ENCODE results near the gene CFHR4. TPM values are rescaled to one million over a fixed set of nuclear protein-coding genes. Genes with fewer than 3 reads are reported as not detected.
"Not testable (repeated sequence)": the region's sequence is repeated elsewhere in the genome, so short reads cannot be mapped to it uniquely, and the experiment has no call there.

Gene CFHR4
- not detected in 2 replicates for total RNA-seq (2014; rRNA removed; shearing (Covaris generic); ENCODE audit: low replicate concordance)

GRCh38 chr1:196887515-196888239 lies at the start of gene CFHR4:
Gene CFHR4, plus strand, starts transcription at chr1:196888052. Its CDS starts 99 bp downstream, at chr1:196888151.
- in situ Hi-C loops (cut with HindIII; ENCODE audit: low pct_unique_long_range_greater_than_20kb, low sequenced_read_pairs): no loop called here
- DNase-seq (ENCODE audit: low read depth): no peak

GRCh38 chr1:196849613-196850492 lies 38.0 kb upstream of the CFHR4 start:
- DNase-seq (ENCODE audit: low read depth); in situ Hi-C loops (cut with HindIII; ENCODE audit: low pct_unique_long_range_greater_than_20kb, low sequenced_read_pairs): not testable (repeated sequence)

- no peak for DNase-seq (ENCODE audit: low read depth)
- in situ Hi-C loops (cut with HindIII; ENCODE audit: low pct_unique_long_range_greater_than_20kb, low sequenced_read_pairs): no loop called here
These were observed 31.8 kb upstream of the CFHR4 start for GRCh38 chr1:196856053-196856452.

DNA sequence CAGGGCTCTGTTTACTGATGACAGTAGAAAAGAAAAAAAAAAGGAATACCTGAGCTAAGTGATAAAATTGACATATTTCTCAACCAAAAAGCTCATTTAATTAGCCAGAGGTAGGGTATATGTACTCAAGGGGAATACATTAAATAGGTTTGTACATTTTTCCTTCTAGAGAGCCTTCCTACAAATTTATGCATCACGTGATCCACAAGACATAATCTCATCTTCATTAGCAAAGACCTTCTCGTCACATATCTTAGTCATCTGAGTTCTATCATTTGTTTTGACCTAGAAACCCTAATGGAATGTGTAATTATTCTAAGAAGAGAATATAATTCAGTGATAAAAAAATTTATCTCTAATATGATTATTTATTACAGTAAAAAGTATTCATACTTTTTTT lies 30.7 kb upstream of the CFHR4 start:
- in situ Hi-C loops (cut with HindIII; ENCODE audit: low pct_unique_long_range_greater_than_20kb, low sequenced_read_pairs): no loop called here
- no peak for DNase-seq (ENCODE audit: low read depth)

GRCh38 chr1:196858811-196859210 lies 29.0 kb upstream of the CFHR4 start:
- no peak for DNase-seq (ENCODE audit: low read depth)
- in situ Hi-C loops (cut with HindIII; ENCODE audit: low pct_unique_long_range_greater_than_20kb, low sequenced_read_pairs): no loop called here

GRCh38 chr1:196860323-196860884 lies 27.4 kb upstream of the CFHR4 start:
- in situ Hi-C loops (cut with HindIII; ENCODE audit: low pct_unique_long_range_greater_than_20kb, low sequenced_read_pairs): no loop called here
- DNase-seq (ENCODE audit: low read depth): no peak

DNA sequence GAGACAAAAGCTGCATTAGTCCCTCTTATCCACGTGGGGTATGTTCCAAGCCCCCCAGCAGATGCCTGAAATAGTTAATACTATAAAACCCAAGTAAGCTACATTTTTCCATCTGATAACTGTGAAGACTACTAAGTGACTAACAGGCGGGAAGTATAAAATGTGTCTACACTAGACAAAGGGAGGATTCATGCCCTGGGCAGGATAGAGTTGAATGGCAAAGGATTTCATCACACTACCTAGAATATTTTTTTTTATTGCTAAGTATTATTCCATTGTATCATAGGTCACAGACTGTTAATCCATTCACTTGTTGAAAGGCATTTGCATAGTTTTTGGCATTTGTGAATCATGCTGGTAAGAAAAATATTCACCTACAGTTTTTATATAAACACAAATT lies 26.4 kb upstream of the CFHR4 start:
- no peak for DNase-seq (ENCODE audit: low read depth)
- in situ Hi-C loops (cut with HindIII; ENCODE audit: low pct_unique_long_range_greater_than_20kb, low sequenced_read_pairs): no loop called here

- no peak for DNase-seq (ENCODE audit: low read depth)
- in situ Hi-C loops (cut with HindIII; ENCODE audit: low pct_unique_long_range_greater_than_20kb, low sequenced_read_pairs): no loop called here
These were observed 20.9 kb upstream of the CFHR4 start for GRCh38 chr1:196866974-196867373.

DNA sequence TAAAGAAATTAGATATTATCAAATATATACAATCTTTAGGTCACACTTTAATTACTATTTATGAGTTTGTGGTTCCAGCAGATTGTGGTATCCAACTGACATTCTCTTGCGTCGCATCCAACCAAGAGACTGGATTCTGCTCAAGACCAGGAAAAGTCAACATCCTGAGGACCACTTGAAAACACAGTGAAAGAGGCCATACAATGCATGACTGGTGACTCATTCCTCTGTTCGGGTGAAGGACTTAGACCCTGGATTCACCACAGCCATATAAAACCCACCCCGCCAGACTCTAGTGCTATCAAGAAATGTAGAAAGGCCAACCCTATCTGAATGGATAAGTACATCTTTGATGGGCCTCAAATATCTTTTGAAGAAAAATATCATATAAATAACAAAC lies 14.5 kb upstream of the CFHR4 start:
- no peak for DNase-seq (ENCODE audit: low read depth)
- in situ Hi-C loops (cut with HindIII; ENCODE audit: low pct_unique_long_range_greater_than_20kb, low sequenced_read_pairs): no loop called here

DNA sequence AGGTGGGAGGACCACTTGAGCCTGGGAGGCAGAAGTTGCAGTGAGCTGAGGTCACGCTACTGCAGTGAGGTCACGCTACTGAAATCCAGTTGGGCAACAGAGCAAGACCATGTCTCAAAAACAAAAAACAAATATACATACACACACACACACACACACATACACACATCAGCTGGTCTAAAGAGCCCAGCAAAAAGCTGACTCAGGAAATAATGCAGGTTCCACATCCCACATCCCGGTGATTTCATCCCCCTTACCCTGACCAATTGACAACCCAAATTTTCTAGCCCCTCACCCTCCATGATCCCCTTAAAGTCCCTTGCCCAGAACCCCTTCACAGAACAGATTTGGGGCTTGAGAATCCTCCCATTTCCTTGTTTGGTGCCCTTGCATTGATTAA lies 11.9 kb upstream of the CFHR4 start:
- in situ Hi-C loops (cut with HindIII; ENCODE audit: low pct_unique_long_range_greater_than_20kb, low sequenced_read_pairs): no loop called here
- DNase-seq (ENCODE audit: low read depth): no peak

- in situ Hi-C loops (cut with HindIII; ENCODE audit: low pct_unique_long_range_greater_than_20kb, low sequenced_read_pairs): no loop called here
- peak; percentile 10 for DNase-seq (ENCODE audit: low read depth)
These were observed 9.9 kb upstream of the CFHR4 start for GRCh38 chr1:196877964-196878363.

DNA sequence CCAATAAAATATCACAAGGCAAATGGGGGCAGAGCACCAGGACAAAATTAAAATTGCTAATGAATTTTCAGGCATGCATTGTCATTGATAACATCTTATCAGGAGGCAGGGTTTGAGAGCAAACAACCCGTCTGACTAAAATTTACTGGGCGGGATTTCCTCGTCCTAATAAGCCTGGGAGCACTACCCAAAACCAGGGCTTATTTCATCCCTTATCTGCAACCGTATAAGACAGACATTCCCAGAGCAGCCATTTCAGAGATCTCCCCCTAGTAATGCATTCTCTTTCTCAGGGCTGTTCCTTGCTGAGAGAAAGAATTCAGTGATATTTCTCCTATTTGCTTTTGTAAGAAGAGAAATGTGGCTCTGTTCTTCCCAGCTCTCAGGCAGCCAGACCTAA lies 1.3 kb upstream of the CFHR4 start:
- DNase-seq (ENCODE audit: low read depth); in situ Hi-C loops (cut with HindIII; ENCODE audit: low pct_unique_long_range_greater_than_20kb, low sequenced_read_pairs): not testable (repeated sequence)

DNA sequence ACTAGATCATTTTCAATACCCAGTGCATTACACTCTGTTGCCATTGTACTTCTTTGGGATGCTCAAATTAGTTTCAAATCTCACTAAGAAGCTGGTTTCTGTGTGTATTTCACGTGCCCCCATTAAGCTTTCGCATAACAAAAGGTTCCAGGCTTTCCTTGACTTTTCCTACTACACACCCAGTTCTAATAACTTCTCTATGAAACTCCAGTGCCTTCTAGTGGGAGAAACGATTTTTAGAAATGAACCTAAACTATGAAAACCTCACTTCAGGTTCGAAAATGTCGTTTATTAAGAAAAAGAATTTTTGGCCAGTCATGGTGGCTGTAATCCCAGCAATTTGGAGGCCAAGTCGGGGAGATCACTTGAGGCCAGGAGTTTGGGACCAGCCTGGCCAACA lies 2.8 kb downstream of the CFHR4 start:
- DNase-seq (ENCODE audit: low read depth): no peak
- in situ Hi-C loops (cut with HindIII; ENCODE audit: low pct_unique_long_range_greater_than_20kb, low sequenced_read_pairs): no loop called here

GRCh38 chr1:196891251-196891650 lies 3.4 kb downstream of the CFHR4 start:
- in situ Hi-C loops (cut with HindIII; ENCODE audit: low pct_unique_long_range_greater_than_20kb, low sequenced_read_pairs): no loop called here
- no peak for DNase-seq (ENCODE audit: low read depth)

GRCh38 chr1:196896355-196896754 lies 8.5 kb downstream of the CFHR4 start:
- in situ Hi-C loops (cut with HindIII; ENCODE audit: low pct_unique_long_range_greater_than_20kb, low sequenced_read_pairs): no loop called here
- DNase-seq (ENCODE audit: low read depth): no peak

DNA sequence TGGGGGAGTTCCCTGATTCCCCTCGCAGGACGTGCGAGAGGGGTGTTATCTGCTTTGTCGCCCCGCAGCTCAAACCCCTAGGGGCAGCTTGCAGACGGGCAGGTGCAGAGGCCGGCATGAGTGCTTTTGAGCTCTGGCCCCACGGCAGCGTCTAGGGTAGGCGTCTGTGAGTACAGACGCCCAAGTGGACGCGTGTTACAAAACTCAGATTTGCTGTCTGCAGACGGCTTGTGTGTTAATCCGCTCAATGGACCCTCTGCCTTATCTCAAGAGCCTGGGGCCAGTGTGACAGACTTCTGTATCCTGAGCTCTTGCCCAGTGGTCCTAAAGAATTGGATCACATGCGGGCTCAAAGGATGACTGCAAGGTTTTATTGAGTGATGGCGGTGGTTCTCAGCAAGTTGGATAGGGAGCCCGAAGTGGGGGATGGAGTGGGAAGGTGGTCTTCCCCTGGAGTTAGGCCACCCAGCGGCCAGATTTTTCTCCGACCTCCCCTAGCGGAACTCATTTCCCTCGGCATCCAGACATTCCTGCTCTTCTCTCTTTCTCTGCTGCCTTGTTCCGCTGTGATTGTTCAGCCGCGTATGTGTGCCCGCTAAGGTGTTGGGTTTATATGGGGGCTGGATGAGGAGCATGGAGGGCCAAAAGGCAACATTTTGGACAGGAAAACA lies 9.4 kb downstream of the CFHR4 start:
- in situ Hi-C loops (cut with HindIII; ENCODE audit: low pct_unique_long_range_greater_than_20kb, low sequenced_read_pairs): no loop called here
- no peak for DNase-seq (ENCODE audit: low read depth)

DNA sequence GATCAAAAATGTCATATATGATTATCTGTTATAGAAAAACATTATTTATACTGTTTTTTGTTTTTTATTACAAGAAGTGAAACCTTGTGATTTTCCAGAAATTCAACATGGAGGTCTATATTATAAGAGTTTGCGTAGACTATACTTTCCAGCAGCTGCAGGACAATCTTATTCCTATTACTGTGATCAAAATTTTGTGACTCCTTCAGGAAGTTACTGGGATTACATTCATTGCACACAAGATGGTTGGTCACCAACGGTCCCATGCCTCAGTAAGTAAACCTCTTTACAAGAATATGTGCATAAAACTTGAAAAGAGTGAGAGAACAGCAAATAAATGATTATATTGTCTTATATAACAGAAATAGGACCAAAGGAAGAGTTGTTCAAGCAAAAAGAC lies 14.5 kb downstream of the CFHR4 start:
- in situ Hi-C loops (cut with HindIII; ENCODE audit: low pct_unique_long_range_greater_than_20kb, low sequenced_read_pairs): no loop called here
- DNase-seq (ENCODE audit: low read depth): no peak

DNA sequence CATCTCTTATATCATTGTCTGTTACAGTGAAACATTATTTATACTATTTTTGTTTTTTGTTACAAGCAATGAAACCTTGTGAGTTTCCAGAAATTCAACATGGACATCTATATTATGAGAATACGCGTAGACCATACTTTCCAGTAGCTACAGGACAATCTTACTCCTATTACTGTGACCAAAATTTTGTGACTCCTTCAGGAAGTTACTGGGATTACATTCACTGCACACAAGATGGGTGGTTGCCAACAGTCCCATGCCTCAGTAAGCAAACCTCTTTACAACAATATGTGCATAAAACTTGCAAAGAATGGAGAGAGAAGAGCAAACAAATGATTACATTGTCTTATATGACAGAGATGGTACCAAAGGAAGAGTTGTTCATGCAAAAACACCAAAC lies 22.4 kb downstream of the CFHR4 start:
- in situ Hi-C loops (cut with HindIII; ENCODE audit: low pct_unique_long_range_greater_than_20kb, low sequenced_read_pairs): no loop called here
- DNase-seq (ENCODE audit: low read depth): no peak

- in situ Hi-C loops (cut with HindIII; ENCODE audit: low pct_unique_long_range_greater_than_20kb, low sequenced_read_pairs); DNase-seq (ENCODE audit: low read depth): not testable (repeated sequence)
These were observed 24.4 kb downstream of the CFHR4 start for GRCh38 chr1:196912283-196912682.

Data from Caki2 (cell line).